IPS-18a (cell line): ENCODE results near the gene NAP1L5.

Experiments
- H3K27ac ChIP-seq: one replicate; pipeline ENCODE4 v1.5.1; 2013; ENCODE audit warnings: low read length
- H3K27me3 ChIP-seq: one replicate; pipeline ENCODE4 v1.6.1; 2013; ENCODE audit warnings: mild to moderate bottlenecking, low read length; ENCODE audit not compliant: control insufficient read depth, insufficient read depth
- H3K36me3 ChIP-seq: one replicate; pipeline ENCODE4 v1.6.1; 2013; ENCODE audit warnings: low read depth, low read length; ENCODE audit not compliant: control insufficient read depth
- H3K4me1 ChIP-seq: one replicate; pipeline ENCODE4 v1.6.1; 2013; ENCODE audit warnings: low read depth, low read length; ENCODE audit not compliant: control insufficient read depth
- H3K4me3 ChIP-seq: one replicate; pipeline ENCODE4 v1.5.1; 2013; ENCODE audit warnings: low read length
- H3K9ac ChIP-seq: one replicate; pipeline ENCODE4 v1.6.1; 2013; ENCODE audit warnings: mild to moderate bottlenecking, low read length, moderate library complexity
- H3K9me3 ChIP-seq: one replicate; pipeline ENCODE4 v1.6.1; 2013; ENCODE audit warnings: low read depth, low read length; ENCODE audit not compliant: control insufficient read depth

The NAP1L5 gene

DNA sequence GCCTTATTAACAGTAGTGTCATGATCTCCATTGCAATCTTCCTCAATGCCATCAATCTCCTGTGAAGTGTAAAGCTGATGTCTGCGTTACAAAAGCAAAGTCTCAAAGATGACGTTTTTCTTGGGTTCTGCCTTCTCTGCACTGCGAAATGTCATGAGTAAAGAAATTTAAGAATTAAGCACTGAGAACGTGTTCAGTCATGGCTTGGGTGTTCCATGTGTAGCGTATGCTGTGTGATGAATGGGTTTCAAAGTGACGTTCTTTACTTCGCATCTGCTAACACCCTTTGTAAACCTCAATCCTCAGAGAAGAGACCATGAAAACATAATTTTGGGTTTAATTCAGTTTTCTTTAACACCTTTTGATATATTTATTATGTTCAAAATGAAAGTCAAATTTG, 999 bp downstream of the NAP1L5 start:
- Histone ChIP-seq H3K4me3 (no peak overlapping the region), H3K36me3 (no peaks in the 10 kb centered on the region), H3K27ac (no peak overlapping the region), H3K9me3 (no peaks in the 10 kb centered on the region), H3K27me3 (no peaks in the 10 kb centered on the region), H3K4me1 (no peaks in the 10 kb centered on the region), H3K9ac (no peak overlapping the region)

DNA sequence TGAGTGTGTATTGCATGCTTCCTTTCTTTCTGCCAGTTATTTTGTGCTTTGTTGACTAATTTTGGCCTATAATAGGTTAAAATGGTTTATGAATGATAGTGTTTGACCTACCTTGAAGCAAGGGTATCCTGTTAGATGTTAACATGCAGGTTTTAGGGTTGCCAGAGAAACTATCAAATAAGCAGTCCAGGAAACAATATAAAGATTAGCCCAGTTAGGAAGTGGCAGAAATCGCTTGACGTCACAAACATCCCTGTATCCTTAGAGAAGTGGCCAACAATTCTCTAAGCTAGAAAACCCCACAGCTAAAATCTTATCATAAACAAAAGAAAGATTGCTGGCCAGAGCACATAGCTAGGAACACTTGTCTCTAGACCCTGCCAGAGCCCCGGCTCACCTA, 3.8 kb downstream of the NAP1L5 start:
- H3K4me3 ChIP-seq: no peak overlapping the region
- no peaks in the 10 kb centered on the region for H3K27me3 ChIP-seq
- no peaks in the 10 kb centered on the region for H3K4me1 ChIP-seq
- no peak overlapping the region for H3K9ac ChIP-seq
- H3K36me3 ChIP-seq: no peaks in the 10 kb centered on the region
- H3K9me3 ChIP-seq: no peaks in the 10 kb centered on the region
- H3K27ac ChIP-seq: no peak overlapping the region

DNA sequence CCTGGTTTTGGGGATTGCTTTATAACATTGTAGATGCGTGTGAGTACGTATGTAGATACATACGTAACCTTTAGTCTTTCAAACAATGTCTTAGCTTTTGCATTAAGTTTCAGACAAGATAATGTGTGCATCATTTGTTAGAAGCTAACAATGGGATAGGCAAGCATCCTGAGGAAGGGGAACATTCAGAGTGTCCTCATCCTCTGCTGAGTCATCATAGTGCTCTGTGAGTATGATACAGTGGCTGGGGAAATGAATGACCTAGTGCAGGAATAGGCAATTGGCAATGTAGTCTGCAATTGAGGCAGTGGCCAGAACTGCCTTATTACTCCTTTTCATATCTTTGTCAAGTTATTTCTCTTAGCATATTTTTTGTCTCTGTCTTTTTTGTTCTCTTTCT, 7.3 kb downstream of the NAP1L5 start:
- Histone ChIP-seq H3K9ac (no peak overlapping the region), H3K4me1 (no peaks in the 10 kb centered on the region), H3K9me3 (no peaks in the 10 kb centered on the region), H3K27ac (no peak overlapping the region), H3K4me3 (no peak overlapping the region), H3K36me3 (no peaks in the 10 kb centered on the region), H3K27me3 (no peaks in the 10 kb centered on the region)

DNA sequence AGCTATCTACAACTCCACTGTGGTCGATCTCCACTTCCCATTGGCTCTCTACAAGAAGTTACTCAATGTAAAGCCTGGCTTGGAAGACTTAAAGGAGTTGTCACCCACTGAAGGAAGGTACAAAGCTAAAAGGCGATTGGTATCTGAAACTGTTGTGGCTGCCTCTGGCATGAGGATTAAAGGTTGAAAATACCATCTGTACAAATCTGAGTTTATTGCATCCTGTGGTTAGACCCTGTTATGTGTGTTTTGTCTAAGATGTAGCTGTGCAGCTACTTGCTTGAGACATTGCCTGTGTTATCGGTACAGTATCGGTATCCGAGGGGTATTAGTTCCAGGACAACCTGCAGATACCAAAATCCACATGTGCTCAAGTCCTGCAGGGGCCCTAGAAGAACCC, 16.4 kb downstream of the NAP1L5 start:
- H3K4me1 ChIP-seq: no peaks in the 10 kb centered on the region
- H3K9ac ChIP-seq: no peak overlapping the region
- H3K27ac ChIP-seq: no peak overlapping the region
- H3K27me3 ChIP-seq: no peaks in the 10 kb centered on the region
- H3K4me3 ChIP-seq: no peak overlapping the region
- H3K36me3 ChIP-seq: no peaks in the 10 kb centered on the region
- H3K9me3 ChIP-seq: no peaks in the 10 kb centered on the region

DNA sequence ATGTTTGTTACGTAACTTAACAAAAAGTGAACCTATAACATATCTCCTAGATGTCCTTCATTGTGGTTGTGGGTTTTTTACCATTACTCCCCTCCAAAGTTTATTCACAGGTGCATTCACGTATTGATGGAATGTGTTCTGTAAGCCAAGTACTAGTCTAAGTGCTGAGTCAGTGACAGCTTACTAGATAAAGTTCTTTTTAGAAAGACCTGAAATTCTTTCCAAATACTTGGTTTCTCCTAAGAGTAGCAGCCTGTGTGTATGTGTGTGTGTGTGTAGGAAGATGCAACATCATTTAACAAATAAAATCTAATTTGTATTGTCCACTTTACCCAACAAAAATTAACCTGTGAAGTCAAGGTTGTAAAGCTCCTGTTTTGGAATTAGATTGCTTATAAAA, 22.1 kb downstream of the NAP1L5 start:
- Histone ChIP-seq H3K9ac (no peak overlapping the region), H3K27me3 (no peaks in the 10 kb centered on the region), H3K9me3 (no peaks in the 10 kb centered on the region), H3K27ac (no peak overlapping the region), H3K4me3 (no peak overlapping the region), H3K4me1 (no peaks in the 10 kb centered on the region), H3K36me3 (no peaks in the 10 kb centered on the region)

DNA sequence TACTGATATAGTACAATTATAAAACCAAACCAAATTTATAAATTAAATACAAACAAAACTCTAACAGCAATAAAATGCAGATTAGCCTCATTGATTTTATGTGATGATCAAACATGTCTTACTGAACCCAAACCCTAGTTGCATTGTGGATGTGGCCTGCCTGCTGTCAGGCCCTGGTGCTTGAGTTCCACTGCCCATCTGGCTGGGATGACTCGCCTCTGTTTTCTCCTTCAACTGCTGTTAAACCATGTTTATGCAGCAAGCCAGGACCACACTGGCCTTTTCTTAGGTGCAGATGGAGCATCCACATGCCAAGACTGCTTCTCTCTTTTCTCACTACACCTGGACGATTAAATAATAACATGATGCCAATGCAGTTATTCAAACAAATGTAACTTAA, 22.6 kb downstream of the NAP1L5 start:
- Histone ChIP-seq H3K4me1 (no peaks in the 10 kb centered on the region), H3K27ac (no peak overlapping the region), H3K4me3 (no peak overlapping the region), H3K9me3 (no peaks in the 10 kb centered on the region), H3K36me3 (no peaks in the 10 kb centered on the region), H3K27me3 (no peaks in the 10 kb centered on the region), H3K9ac (no peak overlapping the region)

DNA sequence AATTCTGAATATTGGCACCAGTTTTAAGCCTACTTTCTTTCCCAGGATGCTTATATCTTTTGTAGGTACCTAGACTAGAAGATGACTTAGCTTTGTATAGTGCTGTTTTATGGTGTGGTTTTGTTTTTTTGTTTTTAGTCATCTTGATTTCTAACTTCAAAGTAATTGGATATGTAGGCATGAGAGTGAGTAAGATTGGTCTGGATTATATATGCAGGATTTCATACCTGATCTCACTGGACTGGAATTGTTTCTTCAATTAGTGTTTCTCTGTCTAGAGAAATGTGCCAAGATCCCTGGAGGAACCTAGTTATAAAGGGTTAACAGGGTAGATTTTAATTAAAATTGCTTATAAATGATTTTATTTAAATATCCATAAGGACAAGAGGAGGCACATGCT, 23.1 kb downstream of the NAP1L5 start:
- Histone ChIP-seq H3K27me3 (no peaks in the 10 kb centered on the region), H3K9ac (no peak overlapping the region), H3K27ac (no peak overlapping the region), H3K9me3 (no peaks in the 10 kb centered on the region), H3K36me3 (no peaks in the 10 kb centered on the region), H3K4me1 (no peaks in the 10 kb centered on the region), H3K4me3 (no peak overlapping the region)

DNA sequence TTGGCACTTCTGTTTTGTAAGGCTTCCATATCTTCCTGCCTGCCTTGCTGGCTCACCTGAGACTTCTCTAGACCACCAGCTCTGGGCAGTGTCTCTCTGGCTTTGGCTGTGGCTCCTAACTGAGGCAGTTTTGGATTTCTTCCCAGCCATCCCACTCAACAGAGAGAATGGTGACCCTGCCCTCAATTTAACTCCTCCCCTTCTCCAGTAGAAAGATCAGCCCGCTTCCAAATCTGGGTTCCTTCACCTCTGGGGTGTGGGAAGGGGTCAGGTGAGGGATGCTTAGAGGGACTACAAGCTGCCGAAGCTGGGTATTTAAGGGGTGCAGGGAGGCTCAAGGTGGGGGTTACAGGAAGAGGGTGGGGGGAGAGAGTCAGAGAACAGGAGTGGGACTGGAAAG, 23.7 kb downstream of the NAP1L5 start:
- Histone ChIP-seq H3K36me3 (no peaks in the 10 kb centered on the region), H3K4me3 (no peak overlapping the region), H3K27me3 (no peaks in the 10 kb centered on the region)

DNA sequence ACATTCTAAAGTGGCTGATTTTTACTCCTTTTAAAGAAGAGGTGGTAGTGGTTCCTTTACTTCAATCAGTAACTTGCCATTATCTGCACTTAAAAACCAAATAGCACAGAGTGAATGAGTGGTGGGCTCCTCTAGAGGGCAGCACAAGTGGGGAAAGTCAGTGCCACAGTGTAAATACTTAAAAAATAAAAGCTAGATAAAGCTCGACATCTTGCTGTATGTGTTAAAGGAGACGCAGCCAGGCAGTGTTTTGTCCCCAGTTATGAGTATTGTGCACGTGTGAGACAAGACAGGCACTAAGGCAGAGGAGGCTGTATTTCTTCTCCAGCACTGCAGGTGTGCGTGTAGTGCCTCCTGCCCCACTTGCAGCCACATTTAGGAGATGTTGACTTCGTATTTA, 24.6 kb downstream of the NAP1L5 start:
- no peak overlapping the region for H3K9ac ChIP-seq
- H3K9me3 ChIP-seq: no peaks in the 10 kb centered on the region
- H3K27ac ChIP-seq: no peak overlapping the region
- no peaks in the 10 kb centered on the region for H3K4me1 ChIP-seq
- no peaks in the 10 kb centered on the region for H3K36me3 ChIP-seq
- H3K27me3 ChIP-seq: no peaks in the 10 kb centered on the region
- H3K4me3 ChIP-seq: no peak overlapping the region

More for the DNA sequence above, 23.7 kb downstream of the NAP1L5 start:
- Histone ChIP-seq H3K27ac (no peak overlapping the region), H3K9ac (no peak overlapping the region), H3K9me3 (no peaks in the 10 kb centered on the region), H3K4me1 (no peaks in the 10 kb centered on the region)

DNA sequence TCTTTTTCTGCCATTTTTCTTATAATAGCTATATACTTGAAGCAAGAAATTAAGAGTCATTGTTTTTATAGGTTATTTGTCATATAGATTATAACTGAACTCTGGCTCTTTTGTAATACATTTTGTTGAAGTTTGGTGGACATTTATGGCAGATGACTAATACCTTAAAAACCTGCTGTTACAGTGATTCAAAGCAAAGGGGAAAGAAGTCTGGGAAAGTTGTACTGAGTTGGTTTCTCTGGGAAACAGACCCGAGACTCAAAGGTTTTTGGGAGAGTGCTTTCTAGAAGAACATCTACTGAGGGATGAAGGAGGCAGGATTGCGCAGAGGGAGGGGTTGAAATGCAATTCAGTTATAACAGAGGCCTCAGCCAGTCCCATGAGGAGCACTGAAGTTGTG, 35.9 kb downstream of the NAP1L5 start:
- Histone ChIP-seq H3K4me3 (no peak overlapping the region), H3K9ac (no peak overlapping the region), H3K27ac (no peak overlapping the region), H3K9me3 (no peaks in the 10 kb centered on the region), H3K27me3 (no peaks in the 10 kb centered on the region), H3K4me1 (no peaks in the 10 kb centered on the region), H3K36me3 (no peaks in the 10 kb centered on the region)

DNA sequence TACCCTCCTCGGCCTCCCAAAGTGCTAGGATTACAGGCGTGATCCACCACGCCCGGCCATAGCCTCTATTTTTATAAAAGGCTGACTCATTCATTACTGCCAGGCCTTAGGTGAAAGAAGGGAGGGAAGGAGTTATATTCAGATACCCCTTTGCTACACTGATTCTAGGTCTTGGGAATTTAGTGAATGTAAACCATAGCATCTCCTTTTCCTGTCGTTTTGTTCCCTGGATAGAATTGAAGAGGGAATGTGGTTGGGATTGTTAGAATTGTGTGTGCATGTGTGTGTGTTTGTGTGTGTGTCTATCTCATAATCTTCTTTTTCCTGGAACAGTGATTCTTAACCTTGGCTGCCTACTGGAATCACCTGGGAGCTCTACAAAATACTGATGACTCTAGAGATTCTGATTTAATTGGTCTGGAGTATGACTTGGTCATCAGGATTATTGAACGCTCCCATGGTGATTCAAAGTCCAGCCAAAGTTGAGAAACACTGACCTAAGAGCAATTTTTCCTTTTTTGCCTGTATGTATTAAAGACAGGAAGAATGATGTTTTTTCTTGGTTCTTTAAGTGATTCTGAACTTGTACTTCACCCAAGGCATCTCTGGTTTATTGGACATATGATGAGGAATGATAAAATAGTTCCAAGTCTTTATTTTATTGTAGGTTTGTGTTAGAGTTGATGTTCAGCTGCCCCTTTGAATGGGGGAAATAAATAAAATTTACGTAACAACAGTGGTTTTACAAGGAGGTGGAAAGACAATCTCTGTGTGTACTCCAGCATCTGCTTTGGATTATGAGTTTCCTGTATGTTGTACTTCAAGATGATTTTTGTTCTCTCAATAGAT, 37.0 kb downstream of the NAP1L5 start:
- Histone ChIP-seq H3K9ac (no peak overlapping the region), H3K27ac (no peak overlapping the region), H3K4me3 (no peak overlapping the region), H3K9me3 (no peaks in the 10 kb centered on the region), H3K36me3 (no peaks in the 10 kb centered on the region), H3K27me3 (no peaks in the 10 kb centered on the region), H3K4me1 (no peaks in the 10 kb centered on the region)

DNA sequence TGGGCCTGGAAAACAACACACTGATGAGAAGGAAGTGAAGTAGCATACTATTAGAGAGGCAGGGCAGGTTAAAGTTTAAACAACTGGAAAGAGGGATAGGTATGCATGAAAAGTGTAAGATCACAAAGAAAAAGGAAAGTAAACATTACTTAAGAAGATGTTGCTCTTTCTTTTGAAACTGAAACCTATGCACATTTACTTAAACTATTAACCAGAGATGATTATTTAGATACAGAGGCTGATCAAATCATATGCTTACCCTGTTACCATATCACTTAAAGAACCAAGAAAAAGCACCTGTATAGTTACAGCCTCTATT, 37.8 kb downstream of the NAP1L5 start:
- Histone ChIP-seq H3K4me3 (no peak overlapping the region), H3K27me3 (no peaks in the 10 kb centered on the region), H3K9ac (no peak overlapping the region), H3K27ac (no peak overlapping the region), H3K4me1 (no peaks in the 10 kb centered on the region), H3K36me3 (no peaks in the 10 kb centered on the region), H3K9me3 (no peaks in the 10 kb centered on the region)
